ENCODE data around the gene MAML2.

The MAML2 gene

GRCh38 chr11:96338910-96339705 lies 3.9 kb downstream of the MAML2 start:
- no peak for FAIRE-seq

- FAIRE-seq, result no peak
Observed at GRCh38 chr11:96337541-96338431, 5.2 kb downstream of the MAML2 start.

- no peak for FAIRE-seq
Observed at GRCh38 chr11:96335388-96335787, 7.6 kb downstream of the MAML2 start.

- FAIRE-seq, result no peak
Observed at GRCh38 chr11:96334219-96334618, 8.8 kb downstream of the MAML2 start.

GRCh38 chr11:96333191-96333719 lies 9.7 kb downstream of the MAML2 start:
- FAIRE-seq, result no peak

- FAIRE-seq, result no peak
Observed at GRCh38 chr11:96332126-96332771, 10.7 kb downstream of the MAML2 start.

- FAIRE-seq, result no peak
Observed at GRCh38 chr11:96331699-96332116, 11.3 kb downstream of the MAML2 start.

- no peak for FAIRE-seq
Observed at GRCh38 chr11:96330511-96330859, 12.5 kb downstream of the MAML2 start.

GRCh38 chr11:96329855-96330510 lies 13.0 kb downstream of the MAML2 start:
- FAIRE-seq, result no peak

GRCh38 chr11:96329419-96329818 lies 13.6 kb downstream of the MAML2 start:
- no peak for FAIRE-seq

GRCh38 chr11:96328395-96329010 lies 14.5 kb downstream of the MAML2 start:
- no peak for FAIRE-seq

- no peak for FAIRE-seq
Observed at GRCh38 chr11:96326959-96327358, 16.0 kb downstream of the MAML2 start.

GRCh38 chr11:96324912-96325311 lies 18.1 kb downstream of the MAML2 start:
- no peak for FAIRE-seq

GRCh38 chr11:96323642-96323985 lies 19.4 kb downstream of the MAML2 start:
- no peak for FAIRE-seq

GRCh38 chr11:96322775-96323641 lies 20.0 kb downstream of the MAML2 start:
- FAIRE-seq, result no peak

- no peak for FAIRE-seq
Observed at GRCh38 chr11:96321091-96321490, 21.9 kb downstream of the MAML2 start.

- no peak for FAIRE-seq
Observed at GRCh38 chr11:96319898-96320656, 22.9 kb downstream of the MAML2 start.

GRCh38 chr11:96318850-96319249 lies 24.1 kb downstream of the MAML2 start:
- no peak for FAIRE-seq

- FAIRE-seq, result no peak
Observed at GRCh38 chr11:96318399-96318798, 24.6 kb downstream of the MAML2 start.

- no peak for FAIRE-seq
Observed at GRCh38 chr11:96317985-96318384, 25.0 kb downstream of the MAML2 start.

GRCh38 chr11:96317571-96317970 lies 25.4 kb downstream of the MAML2 start:
- no peak for FAIRE-seq

Measured in TTC549 (cell line).